BLaER1 (cell line): ENCODE data around the gene ST14.

Source experiments
- H3K27ac ChIP-seq: shearing (Covaris generic); formaldehyde crosslinking; 2 replicates; pipeline ENCODE4 v1.8.1; 2022
- H3K27me3 ChIP-seq: shearing (Covaris generic); formaldehyde crosslinking; 2 replicates; pipeline ENCODE4 v1.8.1; 2022
- H3K36me3 ChIP-seq: shearing (Covaris generic); formaldehyde crosslinking; 2 replicates; pipeline ENCODE4 v1.8.1; 2022
- H3K4me1 ChIP-seq: shearing (Covaris generic); formaldehyde crosslinking; 2 replicates; pipeline ENCODE4 v1.8.1; 2022
- H3K4me2 ChIP-seq: shearing (Covaris generic); formaldehyde crosslinking; 2 replicates; pipeline ENCODE4 v1.8.1; 2022
- H3K4me3 ChIP-seq: shearing (Covaris generic); formaldehyde crosslinking; 2 replicates; pipeline ENCODE4 v1.8.1; 2022
- H3K9ac ChIP-seq: shearing (Covaris generic); formaldehyde crosslinking; 2 replicates; pipeline ENCODE4 v1.8.1; 2022
- H3K9me3 ChIP-seq: shearing (Covaris generic); formaldehyde crosslinking; 2 replicates; pipeline ENCODE4 v1.8.1; 2022
- H4K20me1 ChIP-seq: shearing (Covaris generic); formaldehyde crosslinking; 2 replicates; pipeline ENCODE4 v1.8.1; 2022
- Cebpa-rat ChIP-seq: shearing (Covaris generic); IDR thresholded peaks from 2 replicates; pipeline ENCODE4 v1.8.1; 2022

The ST14 gene

GRCh38 chr11:130133716-130134115, 25.9 kb upstream of the ST14 start:
- TF ChIP-seq Cebpa-rat, result no peak
- H3K4me1 ChIP-seq, result peaks cover 23% of the 10 kb centered on the region
- no peak overlapping the region for H3K4me2 ChIP-seq
- peaks cover 72% of the 10 kb centered on the region for H3K36me3 ChIP-seq
- H3K9ac ChIP-seq, result no peak overlapping the region
- no peaks in the 10 kb centered on the region for H3K27me3 ChIP-seq
- H3K27ac ChIP-seq, result no peak overlapping the region
- no peaks in the 10 kb centered on the region for H3K9me3 ChIP-seq
- no peak overlapping the region for H3K4me3 ChIP-seq
- 0 out of 2 replicates have a peak, but pooled peaks cover 5% of the 10 kb centered on the region for H4K20me1 ChIP-seq

- Histone ChIP-seq H4K20me1 (0 out of 2 replicates have a peak, but pooled peaks cover 5% of the 10 kb centered on the region), H3K9me3 (no peaks in the 10 kb centered on the region), H3K4me1 (peaks cover 20% of the 10 kb centered on the region), H3K4me3 (no peak overlapping the region), H3K27me3 (no peaks in the 10 kb centered on the region), H3K4me2 (peak overlapping the region; percentile 64), H3K27ac (no peak overlapping the region), H3K9ac (no peak overlapping the region), H3K36me3 (peaks cover 71% of the 10 kb centered on the region)
- no peak for TF ChIP-seq Cebpa-rat
Measured at GRCh38 chr11:130136107-130136506, 23.5 kb upstream of the ST14 start.

GRCh38 chr11:130137999-130138398, 21.6 kb upstream of the ST14 start:
- Histone ChIP-seq H3K4me2 (no peak overlapping the region), H4K20me1 (0 out of 2 replicates have a peak, but pooled peaks cover 5% of the 10 kb centered on the region), H3K4me1 (peaks cover 15% of the 10 kb centered on the region), H3K9me3 (no peaks in the 10 kb centered on the region), H3K4me3 (no peak overlapping the region), H3K27me3 (no peaks in the 10 kb centered on the region), H3K9ac (no peak overlapping the region), H3K27ac (no peak overlapping the region), H3K36me3 (peaks cover 80% of the 10 kb centered on the region)
- no peak for TF ChIP-seq Cebpa-rat

GRCh38 chr11:130139401-130139800, 20.2 kb upstream of the ST14 start:
- Histone ChIP-seq H3K27ac (no peak overlapping the region), H3K4me2 (no peak overlapping the region), H3K27me3 (no peaks in the 10 kb centered on the region), H3K36me3 (peaks cover 79% of the 10 kb centered on the region), H3K9ac (no peak overlapping the region), H3K4me1 (peaks cover 15% of the 10 kb centered on the region), H3K9me3 (no peaks in the 10 kb centered on the region), H4K20me1 (0 out of 2 replicates have a peak, but pooled peaks cover 5% of the 10 kb centered on the region), H3K4me3 (no peak overlapping the region)
- no peak for TF ChIP-seq Cebpa-rat

- Histone ChIP-seq H4K20me1 (0 out of 2 replicates have a peak, but pooled peaks cover 2% of the 10 kb centered on the region), H3K9ac (no peak overlapping the region), H3K9me3 (no peaks in the 10 kb centered on the region), H3K4me3 (no peak overlapping the region), H3K4me1 (peaks cover 15% of the 10 kb centered on the region), H3K36me3 (peaks cover 77% of the 10 kb centered on the region), H3K27ac (no peak overlapping the region), H3K27me3 (no peaks in the 10 kb centered on the region), H3K4me2 (no peak overlapping the region)
- TF ChIP-seq Cebpa-rat, result no peak
Measured at GRCh38 chr11:130141561-130142341, 17.8 kb upstream of the ST14 start.

- peaks cover 62% of the 10 kb centered on the region for H3K36me3 ChIP-seq
- H3K9me3 ChIP-seq, result no peaks in the 10 kb centered on the region
- no peak overlapping the region for H3K27ac ChIP-seq
- no peaks in the 10 kb centered on the region for H4K20me1 ChIP-seq
- peaks cover 20% of the 10 kb centered on the region for H3K4me1 ChIP-seq
- TF ChIP-seq Cebpa-rat, result no peak
- no peak overlapping the region; the same call in 1 of the 2 replicates for H3K9ac ChIP-seq
- H3K4me2 ChIP-seq, result no peak overlapping the region
- no peak overlapping the region for H3K4me3 ChIP-seq
- no peaks in the 10 kb centered on the region for H3K27me3 ChIP-seq
Measured at GRCh38 chr11:130144141-130144540, 15.4 kb upstream of the ST14 start.

- no peaks in the 10 kb centered on the region for H4K20me1 ChIP-seq
- no peaks in the 10 kb centered on the region for H3K9me3 ChIP-seq
- peaks cover 55% of the 10 kb centered on the region for H3K36me3 ChIP-seq
- no peak overlapping the region for H3K27ac ChIP-seq
- no peak overlapping the region for H3K9ac ChIP-seq
- H3K4me3 ChIP-seq, result no peak overlapping the region
- H3K27me3 ChIP-seq, result no peaks in the 10 kb centered on the region
- peaks cover 20% of the 10 kb centered on the region for H3K4me1 ChIP-seq
- no peak overlapping the region for H3K4me2 ChIP-seq
- no peak for TF ChIP-seq Cebpa-rat
Measured at GRCh38 chr11:130144861-130145281, 14.7 kb upstream of the ST14 start.

GRCh38 chr11:130145311-130145812, 14.2 kb upstream of the ST14 start:
- Histone ChIP-seq H3K9ac (no peak overlapping the region), H4K20me1 (no peaks in the 10 kb centered on the region), H3K36me3 (peaks cover 50% of the 10 kb centered on the region), H3K9me3 (no peaks in the 10 kb centered on the region), H3K27me3 (no peaks in the 10 kb centered on the region), H3K4me3 (no peak overlapping the region), H3K4me2 (no peak overlapping the region), H3K4me1 (peaks cover 20% of the 10 kb centered on the region), H3K27ac (no peak overlapping the region)
- TF ChIP-seq Cebpa-rat, result no peak

- no peak for TF ChIP-seq Cebpa-rat
- Histone ChIP-seq H3K9me3 (no peaks in the 10 kb centered on the region), H3K27ac (no peak overlapping the region), H3K9ac (no peak overlapping the region), H4K20me1 (no peaks in the 10 kb centered on the region), H3K4me2 (peak overlapping the region; percentile 47), H3K4me1 (peaks cover 20% of the 10 kb centered on the region), H3K4me3 (no peak overlapping the region), H3K36me3 (peaks cover 45% of the 10 kb centered on the region), H3K27me3 (no peaks in the 10 kb centered on the region)
Measured at GRCh38 chr11:130145975-130146776, 13.4 kb upstream of the ST14 start.

- Histone ChIP-seq H3K27me3 (no peaks in the 10 kb centered on the region), H3K9me3 (no peaks in the 10 kb centered on the region), H4K20me1 (no peaks in the 10 kb centered on the region), H3K4me3 (no peak overlapping the region), H3K9ac (no peak overlapping the region), H3K27ac (no peak overlapping the region), H3K4me2 (peak overlapping the region; percentile 47), H3K4me1 (peaks cover 20% of the 10 kb centered on the region), H3K36me3 (peaks cover 39% of the 10 kb centered on the region)
- TF ChIP-seq Cebpa-rat, result no peak
Measured at GRCh38 chr11:130146796-130147195, 12.8 kb upstream of the ST14 start.
